ENCODE data around the gene CREB5.
"Not testable (repeated sequence)": the region's sequence is repeated elsewhere in the genome, so short reads cannot be mapped to it uniquely, and the experiment has no call there.

Gene CREB5

DNA sequence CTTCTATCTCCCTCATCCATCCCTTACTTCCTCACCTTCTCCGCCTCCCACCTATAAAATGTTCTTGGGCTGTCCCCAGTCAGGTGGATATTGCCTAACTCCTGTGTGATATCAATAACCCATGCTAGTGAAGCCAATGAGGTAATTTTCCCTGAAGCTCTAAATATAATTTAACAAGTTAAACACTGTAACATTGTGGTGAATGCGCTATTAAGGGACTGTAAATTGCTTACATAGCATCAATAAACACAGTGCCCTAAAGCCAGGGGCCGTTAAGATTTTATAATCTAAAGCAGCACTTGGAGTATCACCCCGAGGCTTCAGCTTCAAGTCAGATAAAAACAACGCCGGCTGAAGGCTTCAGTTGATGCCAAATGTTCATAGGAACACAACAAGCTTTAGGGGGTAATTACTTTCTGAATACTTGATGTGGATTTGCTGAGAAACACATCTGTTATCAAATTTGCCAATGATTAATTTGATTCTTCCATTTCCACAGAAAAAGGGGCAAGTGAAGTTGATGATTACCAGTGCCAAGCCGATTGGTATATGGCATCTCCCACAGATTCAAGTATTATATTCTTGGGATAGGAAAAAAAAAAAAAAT lies 138.4 kb downstream of the CREB5 start:
- H3K4me3 ChIP-seq (replicated peaks; ENCODE audit: low read depth, low read length): no peak overlapping the region
- no peak for DNase-seq (ENCODE audit: extremely low read depth, low read depth)
- TF ChIP-seq, protein P1, sequence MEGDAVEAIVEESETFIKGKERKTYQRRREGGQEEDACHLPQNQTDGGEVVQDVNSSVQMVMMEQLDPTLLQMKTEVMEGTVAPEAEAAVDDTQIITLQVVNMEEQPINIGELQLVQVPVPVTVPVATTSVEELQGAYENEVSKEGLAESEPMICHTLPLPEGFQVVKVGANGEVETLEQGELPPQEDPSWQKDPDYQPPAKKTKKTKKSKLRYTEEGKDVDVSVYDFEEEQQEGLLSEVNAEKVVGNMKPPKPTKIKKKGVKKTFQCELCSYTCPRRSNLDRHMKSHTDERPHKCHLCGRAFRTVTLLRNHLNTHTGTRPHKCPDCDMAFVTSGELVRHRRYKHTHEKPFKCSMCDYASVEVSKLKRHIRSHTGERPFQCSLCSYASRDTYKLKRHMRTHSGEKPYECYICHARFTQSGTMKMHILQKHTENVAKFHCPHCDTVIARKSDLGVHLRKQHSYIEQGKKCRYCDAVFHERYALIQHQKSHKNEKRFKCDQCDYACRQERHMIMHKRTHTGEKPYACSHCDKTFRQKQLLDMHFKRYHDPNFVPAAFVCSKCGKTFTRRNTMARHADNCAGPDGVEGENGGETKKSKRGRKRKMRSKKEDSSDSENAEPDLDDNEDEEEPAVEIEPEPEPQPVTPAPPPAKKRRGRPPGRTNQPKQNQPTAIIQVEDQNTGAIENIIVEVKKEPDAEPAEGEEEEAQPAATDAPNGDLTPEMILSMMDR (IDR thresholded peaks at IDR 0.05; ENCODE audit: low read depth, low read length, missing control alignments): no peak

DNA sequence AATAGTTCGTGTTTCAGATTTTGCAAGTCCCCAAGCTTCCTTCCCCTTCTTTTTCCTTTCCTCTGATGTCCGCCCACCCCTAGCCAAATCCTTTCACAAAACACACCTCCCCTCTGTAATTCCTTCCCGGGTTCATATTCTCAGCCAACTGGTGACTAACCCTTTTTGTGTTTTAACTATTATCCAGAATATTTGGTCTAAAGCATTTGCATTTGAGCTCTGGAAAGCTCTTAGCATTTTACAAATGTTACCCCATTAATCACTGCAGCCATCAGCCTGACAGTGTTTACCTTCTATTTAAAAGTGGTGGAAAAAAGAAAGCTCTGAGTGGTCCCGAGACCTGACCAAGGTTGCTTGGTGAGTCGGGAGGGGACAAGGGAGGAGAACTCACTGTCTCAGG lies 139.0 kb downstream of the CREB5 start:
- TF ChIP-seq, protein P1 (IDR thresholded peaks at IDR 0.05; ENCODE audit: low read depth, low read length, missing control alignments): no peak
- no peak for DNase-seq (ENCODE audit: extremely low read depth, low read depth)
- H3K4me3 ChIP-seq (replicated peaks; ENCODE audit: low read depth, low read length): no peak overlapping the region

DNA sequence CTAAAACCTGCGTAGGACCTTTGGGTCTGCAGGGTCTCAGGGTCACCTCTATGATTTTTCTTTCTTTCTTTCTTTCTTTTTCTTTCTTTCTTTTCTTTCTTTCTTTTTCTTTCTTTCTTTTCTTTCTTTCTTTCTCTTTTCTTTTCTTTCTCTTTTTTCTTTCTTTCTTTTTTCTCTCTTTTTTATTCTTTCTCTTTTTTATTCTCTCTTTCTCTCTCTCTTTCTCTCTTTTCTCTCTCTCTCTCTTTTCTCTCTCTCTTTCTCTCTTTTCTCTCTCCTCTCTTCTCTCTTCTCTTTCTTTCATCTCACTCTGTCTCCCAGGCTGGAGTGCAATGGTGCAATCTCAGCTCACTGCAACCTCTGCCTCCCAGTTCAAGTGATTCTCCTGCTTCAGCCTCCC lies 139.4 kb downstream of the CREB5 start:
- DNase-seq (ENCODE audit: extremely low read depth, low read depth); H3K4me3 ChIP-seq (replicated peaks; ENCODE audit: low read depth, low read length): not testable (repeated sequence)

DNA sequence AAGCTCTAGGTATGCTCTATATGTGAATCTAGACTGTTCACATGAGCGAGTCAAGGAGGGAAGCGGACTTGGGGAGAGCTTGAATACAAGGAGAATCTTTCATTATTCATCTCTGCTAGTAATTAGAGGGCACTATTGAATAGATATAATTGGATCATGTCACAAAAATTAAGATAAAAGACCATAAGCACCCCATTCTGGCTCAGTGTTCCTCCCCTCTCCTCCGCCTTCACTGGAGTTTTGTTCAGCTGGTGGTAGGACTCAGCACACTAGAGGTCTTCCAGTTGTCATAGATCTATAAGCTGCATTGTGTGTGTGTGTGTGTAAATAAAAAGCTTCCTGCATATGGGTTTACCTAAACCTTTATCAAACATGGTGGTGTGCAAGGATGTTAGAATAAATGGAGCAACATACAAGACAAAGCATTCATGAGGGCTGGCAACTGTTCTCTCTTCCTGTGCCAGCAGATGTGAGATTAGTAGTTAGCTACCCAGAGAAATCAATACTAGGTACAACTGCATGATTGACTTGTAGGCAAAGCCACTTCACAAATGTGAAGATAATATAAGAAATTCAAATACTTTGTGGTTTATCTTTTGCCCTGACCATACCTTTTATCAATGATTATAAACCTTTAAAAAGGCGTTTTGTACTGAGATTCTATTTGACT lies 142.6 kb downstream of the CREB5 start:
- TF ChIP-seq, protein P1 (IDR thresholded peaks at IDR 0.05; ENCODE audit: low read depth, low read length, missing control alignments): no peak
- no peak for DNase-seq (ENCODE audit: extremely low read depth, low read depth)
- H3K4me3 ChIP-seq (replicated peaks; ENCODE audit: low read depth, low read length): no peak overlapping the region

DNA sequence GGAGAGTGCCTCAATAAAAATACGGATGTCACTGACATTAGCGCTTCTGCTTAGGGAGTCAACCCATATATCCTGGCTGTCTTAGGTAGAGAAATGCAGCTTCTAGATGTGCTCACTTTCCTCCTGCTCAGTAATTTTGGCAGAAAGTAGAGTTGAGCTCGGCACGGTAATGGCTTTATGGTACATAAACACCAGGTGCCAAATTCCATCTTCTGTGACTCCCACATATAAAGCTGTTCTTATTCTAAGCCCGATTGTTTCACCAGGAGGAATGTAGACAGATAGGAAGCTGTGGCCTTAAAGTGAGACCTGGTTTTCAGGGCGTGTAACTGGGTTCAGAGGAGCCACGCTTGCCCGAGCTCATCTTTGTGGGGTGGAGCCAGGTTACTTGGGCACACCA lies 143.7 kb downstream of the CREB5 start:
- no peak overlapping the region for H3K4me3 ChIP-seq (replicated peaks; ENCODE audit: low read depth, low read length)
- TF ChIP-seq, protein P1 (IDR thresholded peaks at IDR 0.05; ENCODE audit: low read depth, low read length, missing control alignments): no peak
- DNase-seq (ENCODE audit: extremely low read depth, low read depth): no peak

DNA sequence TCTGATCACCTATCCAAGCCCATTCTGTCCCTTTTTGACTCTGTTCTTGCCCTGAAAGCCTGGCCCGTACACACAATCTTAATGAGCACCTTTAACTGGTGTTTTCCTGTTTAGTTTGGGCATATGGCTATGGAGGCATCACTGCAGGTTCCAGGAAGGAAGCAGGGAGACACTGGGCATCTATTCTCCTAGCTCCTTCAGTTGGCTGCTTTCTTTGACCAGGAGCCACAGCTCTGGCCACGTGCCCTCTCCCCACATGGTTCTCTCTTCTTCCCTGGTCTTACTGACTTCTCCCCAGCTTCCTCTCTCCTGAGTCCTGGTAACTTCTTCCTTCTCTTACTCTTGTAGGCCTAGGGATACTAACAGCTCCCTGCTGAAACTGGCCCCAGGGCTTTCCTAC lies 144.4 kb downstream of the CREB5 start:
- no peak overlapping the region for H3K4me3 ChIP-seq (replicated peaks; ENCODE audit: low read depth, low read length)
- TF ChIP-seq, protein P1 (IDR thresholded peaks at IDR 0.05; ENCODE audit: low read depth, low read length, missing control alignments): no peak
- no peak for DNase-seq (ENCODE audit: extremely low read depth, low read depth)

DNA sequence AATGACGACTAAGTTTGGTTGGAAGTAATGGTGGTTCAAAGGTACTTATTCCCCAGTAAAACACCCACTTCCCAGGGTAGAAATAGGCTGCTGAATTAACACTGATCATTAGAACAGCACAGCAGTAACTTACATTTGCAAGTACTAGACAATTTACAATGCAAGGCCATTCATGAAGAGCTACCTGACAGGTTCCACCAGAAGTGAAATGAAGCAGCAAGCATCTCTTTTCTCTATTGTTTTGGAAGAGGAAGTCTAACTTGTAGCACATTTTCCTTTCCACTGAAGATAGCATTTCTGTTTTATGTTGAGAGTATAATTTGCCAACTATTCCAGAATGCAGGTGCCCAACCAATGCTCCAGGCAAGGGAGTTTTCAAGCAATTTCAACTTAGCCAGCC lies 145.9 kb downstream of the CREB5 start:
- TF ChIP-seq, protein P1 (IDR thresholded peaks at IDR 0.05; ENCODE audit: low read depth, low read length, missing control alignments): no peak
- no peak for DNase-seq (ENCODE audit: extremely low read depth, low read depth)
- no peak overlapping the region for H3K4me3 ChIP-seq (replicated peaks; ENCODE audit: low read depth, low read length)

Measured in HFF-Myc (cell line).